Ascending aorta (tissue), 2 donors: ENCODE data around the gene STEAP1. TPM values are rescaled to one million over a fixed set of nuclear protein-coding genes. Genes with fewer than 3 reads are reported as not detected.
"Not testable (repeated sequence)": the region's sequence is repeated elsewhere in the genome, so short reads cannot be mapped to it uniquely, and the experiment has no call there.

Source experiments
- DNase-seq, 2 donors: peaks; one replicate each; pipeline ENCODE4 v3.0.0-alpha.2; 2019; ENCODE audit warnings: low spot score in 2 of 2
- H3K27ac ChIP-seq, 2 donors: fragments of 200-600 bp; sonication (generic); one replicate each; pipeline ENCODE4 v1.5.1; 2016 to 2017; ENCODE audit warnings: mild to moderate bottlenecking in 1 of 2
- H3K27me3 ChIP-seq: fragments of 200-600 bp; sonication (generic); one replicate; pipeline ENCODE4 v1.5.1; 2017
- H3K36me3 ChIP-seq, 2 donors: fragments of 200-600 bp; sonication (generic); one replicate each; pipeline ENCODE4 v1.5.1; 2016
- H3K4me1 ChIP-seq, 2 donors: fragments of 200-600 bp; sonication (generic); one replicate each; pipeline ENCODE4 v1.5.1; 2016 to 2017; ENCODE audit warnings: mild to moderate bottlenecking in 1 of 2
- H3K4me3 ChIP-seq, 2 donors: fragments of 200-600 bp; sonication (generic); one replicate each; pipeline ENCODE4 v1.5.1; 2016 to 2017; ENCODE audit warnings: mild to moderate bottlenecking in 1 of 2
- H3K9me3 ChIP-seq, 2 donors: fragments of 200-600 bp; sonication (generic); one replicate each; pipeline ENCODE4 v1.5.1; 2016
- CTCF ChIP-seq, 3 experiments: fragments of 200-600 bp in 2 of 3; fragments of 450-650 bp in 1 of 3; sonication (generic) in 2 of 3; IDR thresholded peaks; one replicate each; pipeline ENCODE4 v1.5.1; 2016 to 2019; ENCODE audit warnings: antibody characterized with exemption in 3 of 3, mild to moderate bottlenecking in 1 of 3, moderate library complexity in 1 of 3
- intact Hi-C: fragments of 100-400 bp; cut with DNase I; formaldehyde crosslinking; loops from one replicate; pipeline ENCODE4 v1.15.1; 2023
- total RNA-seq: library from RNA; depleted of rRNA; stranded (reverse); fragments of >200 nt; gene quantifications from one replicate; pipeline ENCODE4 v1.1.0, GENCODE V29; 2016

STEAP1 gene
- total RNA-seq, result 2.1 TPM

GRCh38 chr7:90153943-90154771, at the start of gene STEAP1:
STEAP1 (plus strand) TSS chr7:90154469; CDS start chr7:90159789, 5,320 bp downstream.
- H3K27me3 ChIP-seq, H3K36me3 ChIP-seq, H3K9me3 ChIP-seq, H3K4me1 ChIP-seq: not testable (repeated sequence)
- Histone ChIP-seq H3K27ac (peak within 1 kb of the TSS; percentile 61 to 67), H3K4me3 (peak within 1 kb of the TSS; percentile 51 to 62)
- peak; percentile 72 to 90 (median 88) for TF ChIP-seq CTCF (IDR thresholded peaks at IDR 0.05)
- intact Hi-C loops, result loop anchor here (1.0 to 10.0 kb wide), 5 partner anchors 57 to 273 kb away; partner anchors contain the start of genes GTPBP10 and STEAP2
- DNase-seq, result peak; percentile 46 to 95

GRCh38 chr7:90114972-90115371, 39.3 kb upstream of the STEAP1 start:
- H3K4me3 ChIP-seq, H3K9me3 ChIP-seq, H3K36me3 ChIP-seq, DNase-seq, H3K4me1 ChIP-seq, H3K27me3 ChIP-seq, H3K27ac ChIP-seq, intact Hi-C loops: not testable (repeated sequence)
- peak in 1 of 3 experiments; percentile 12 for TF ChIP-seq CTCF (IDR thresholded peaks at IDR 0.05)

- H3K36me3 ChIP-seq, H3K9me3 ChIP-seq, H3K27ac ChIP-seq, H3K4me1 ChIP-seq, DNase-seq, intact Hi-C loops, H3K27me3 ChIP-seq: not testable (repeated sequence)
- peak overlapping the region; percentile 59 to 66 for H3K4me3 ChIP-seq
Observed at GRCh38 chr7:90118551-90119177, 35.6 kb upstream of the STEAP1 start.

- intact Hi-C loops, result no loop called here
- Histone ChIP-seq H3K4me1 (no peaks in the 10 kb centered on the region), H3K36me3 (no peaks in the 10 kb centered on the region), H3K27ac (no peak overlapping the region), H3K4me3 (peak overlapping the region; percentile 59 to 66), H3K27me3 (no peaks in the 10 kb centered on the region), H3K9me3 (no peaks in the 10 kb centered on the region)
- DNase-seq, result no peak
- no peak for TF ChIP-seq CTCF (IDR thresholded peaks at IDR 0.05)
Observed at GRCh38 chr7:90119178-90119971, 34.9 kb upstream of the STEAP1 start.

- H3K36me3 ChIP-seq, H3K9me3 ChIP-seq, DNase-seq, H3K4me1 ChIP-seq, H3K27me3 ChIP-seq, intact Hi-C loops, H3K27ac ChIP-seq: not testable (repeated sequence)
- H3K4me3 ChIP-seq, result peak overlapping the region in 1 of 2 donors; percentile 66
Observed at GRCh38 chr7:90120205-90120604, 34.1 kb upstream of the STEAP1 start.

GRCh38 chr7:90131746-90132145, 22.5 kb upstream of the STEAP1 start:
- H3K9me3 ChIP-seq, H3K4me3 ChIP-seq, DNase-seq, H3K27ac ChIP-seq, H3K27me3 ChIP-seq, H3K4me1 ChIP-seq, H3K36me3 ChIP-seq, intact Hi-C loops: not testable (repeated sequence)

GRCh38 chr7:90147079-90147960, 6.9 kb upstream of the STEAP1 start:
- H3K9me3 ChIP-seq, H3K27me3 ChIP-seq, intact Hi-C loops, H3K4me3 ChIP-seq, H3K27ac ChIP-seq, H3K4me1 ChIP-seq, H3K36me3 ChIP-seq, DNase-seq: not testable (repeated sequence)
